Renal cortex interstitium (tissue), 11 donors: Measurements from ENCODE around the gene CLOCK. TPM values are rescaled to one million over a fixed set of nuclear protein-coding genes. Genes with fewer than 3 reads are reported as not detected.

ENCODE experiments used
- DNase-seq, 11 donors: peaks; one replicate each; pipeline ENCODE4 v3.0.0-alpha.2; 2013; ENCODE audit warnings: low read depth in 9 of 11, low spot score in 4 of 11; ENCODE audit errors: extremely low read depth in 1 of 11
- polyA plus RNA-seq, 3 donors: library from polyadenylated mRNA; unstranded; fragments of 120-200 nt; gene quantifications; one replicate each; pipeline ENCODE4 v1.2.1, GENCODE V29; 2013; ENCODE audit not compliant: insufficient read length in 3 of 3

The CLOCK gene
- polyA plus RNA-seq, 3 donors = 19.9 to 23.7 (median 22.6) TPM

DNA sequence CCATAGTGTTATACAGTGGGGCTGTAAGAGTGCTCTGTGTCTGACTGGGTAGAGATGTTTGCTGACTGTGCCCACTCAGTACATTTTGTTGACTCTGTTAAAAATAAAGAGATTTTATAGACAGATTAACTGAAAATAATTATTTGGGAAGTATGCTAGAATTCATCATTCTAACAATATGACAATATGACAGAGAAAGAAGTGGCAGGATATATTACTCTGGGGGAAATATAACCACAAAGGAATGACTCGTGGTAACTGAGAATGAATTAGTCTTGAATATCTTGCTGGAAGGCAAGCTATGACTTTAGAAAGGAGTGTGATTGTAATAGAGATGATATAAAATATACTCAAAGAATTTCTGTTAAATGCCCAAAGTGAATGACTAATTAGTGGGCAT is 104.2 kb downstream of the CLOCK start:
- DNase-seq = no peak

DNA sequence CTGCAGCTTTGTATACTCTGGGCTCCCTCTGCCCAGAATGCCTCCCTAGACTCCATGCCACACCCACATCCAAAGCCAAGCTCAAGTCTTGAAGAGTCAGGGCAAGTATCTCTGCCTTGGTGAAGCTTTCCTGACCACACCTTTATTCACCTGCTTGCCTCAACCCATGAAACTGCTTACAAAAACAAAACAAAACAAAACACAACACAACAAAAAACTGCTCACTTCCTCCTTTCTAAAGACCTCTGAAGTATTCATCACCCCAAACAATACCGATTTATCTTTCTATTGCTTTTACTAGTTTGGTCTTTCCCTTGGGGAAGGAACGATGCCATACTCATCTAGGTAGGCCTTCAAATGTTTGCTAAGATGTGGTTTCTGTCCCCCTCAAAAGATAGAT is 105.9 kb downstream of the CLOCK start:
- no peak for DNase-seq

DNA sequence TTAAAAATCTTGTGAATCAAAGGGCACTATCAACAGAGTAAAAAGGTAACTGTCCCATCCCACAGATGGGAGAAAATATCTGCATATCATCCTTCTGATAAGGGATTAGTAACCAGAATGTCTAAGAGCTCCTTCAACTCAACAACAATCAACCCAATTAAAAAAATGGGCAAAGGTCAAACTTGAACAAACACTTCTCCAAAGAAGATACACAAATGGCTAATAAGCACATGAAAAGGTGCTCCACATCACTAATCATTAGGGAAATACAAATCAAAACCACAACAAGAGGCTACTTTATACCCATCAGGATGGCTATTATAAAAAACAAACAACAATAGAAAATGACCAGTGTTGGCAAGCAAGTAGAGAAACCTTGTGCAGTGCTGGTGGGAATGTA is 107.7 kb downstream of the CLOCK start:
- DNase-seq = no peak

DNA sequence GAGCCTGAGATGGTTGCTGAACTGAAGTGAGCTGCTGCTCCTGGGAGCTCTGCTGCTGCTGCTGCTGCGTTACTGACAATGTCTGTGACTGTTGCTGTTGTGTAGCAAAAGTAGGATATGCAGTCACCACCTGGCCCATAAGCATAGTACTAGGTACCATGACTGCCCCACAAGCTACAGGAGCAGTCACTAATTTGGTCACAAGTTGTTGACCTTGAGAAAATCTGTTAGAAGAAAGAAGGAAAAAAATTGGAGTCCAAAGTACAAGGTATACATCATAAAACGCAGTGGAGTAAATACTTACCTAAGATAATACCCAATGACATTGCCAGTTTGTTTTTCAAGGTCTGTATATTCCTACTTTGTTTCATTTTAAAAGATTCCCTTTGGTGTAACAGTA is 108.4 kb downstream of the CLOCK start:
- DNase-seq = no peak

DNA sequence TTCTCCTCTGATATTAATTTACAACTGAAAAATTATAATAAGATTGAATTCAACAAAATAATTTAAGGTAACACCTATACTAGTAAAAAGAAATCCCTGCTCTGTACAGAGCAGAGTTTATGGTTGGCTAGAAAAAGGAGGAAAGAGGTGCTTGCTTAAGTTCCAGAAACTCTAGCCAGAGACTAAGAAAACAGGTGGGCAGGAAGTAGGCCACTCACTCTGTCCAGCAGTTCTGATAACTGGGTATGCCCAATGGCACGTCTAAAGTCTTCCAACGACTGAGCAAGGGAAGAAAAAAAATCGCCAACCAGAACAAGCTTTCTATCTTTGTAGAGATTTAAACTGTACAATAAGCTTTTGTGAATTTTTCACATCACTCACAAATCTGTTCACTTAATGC is 108.9 kb downstream of the CLOCK start:
- no peak for DNase-seq

DNA sequence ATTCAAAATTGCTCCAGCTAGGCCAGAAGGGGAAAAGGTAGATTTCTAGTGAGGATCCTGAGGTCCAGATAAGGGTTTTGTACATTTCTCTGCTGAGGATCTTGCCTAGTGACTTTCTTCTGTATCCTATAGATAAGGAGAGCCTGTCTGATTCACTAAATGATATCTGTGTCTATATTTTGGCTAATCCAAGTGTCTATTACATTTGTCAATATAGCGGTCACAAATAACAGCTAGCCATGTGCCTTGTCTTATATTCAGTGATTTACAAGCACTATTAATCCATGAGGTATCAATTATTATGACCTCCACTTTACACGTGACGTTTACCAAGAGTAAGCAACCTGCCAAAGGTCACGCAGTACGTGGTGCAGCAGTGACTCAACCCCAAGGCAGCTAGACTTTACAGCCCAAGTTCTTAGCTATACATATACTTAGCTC is 109.3 kb downstream of the CLOCK start:
- no peak for DNase-seq

DNA sequence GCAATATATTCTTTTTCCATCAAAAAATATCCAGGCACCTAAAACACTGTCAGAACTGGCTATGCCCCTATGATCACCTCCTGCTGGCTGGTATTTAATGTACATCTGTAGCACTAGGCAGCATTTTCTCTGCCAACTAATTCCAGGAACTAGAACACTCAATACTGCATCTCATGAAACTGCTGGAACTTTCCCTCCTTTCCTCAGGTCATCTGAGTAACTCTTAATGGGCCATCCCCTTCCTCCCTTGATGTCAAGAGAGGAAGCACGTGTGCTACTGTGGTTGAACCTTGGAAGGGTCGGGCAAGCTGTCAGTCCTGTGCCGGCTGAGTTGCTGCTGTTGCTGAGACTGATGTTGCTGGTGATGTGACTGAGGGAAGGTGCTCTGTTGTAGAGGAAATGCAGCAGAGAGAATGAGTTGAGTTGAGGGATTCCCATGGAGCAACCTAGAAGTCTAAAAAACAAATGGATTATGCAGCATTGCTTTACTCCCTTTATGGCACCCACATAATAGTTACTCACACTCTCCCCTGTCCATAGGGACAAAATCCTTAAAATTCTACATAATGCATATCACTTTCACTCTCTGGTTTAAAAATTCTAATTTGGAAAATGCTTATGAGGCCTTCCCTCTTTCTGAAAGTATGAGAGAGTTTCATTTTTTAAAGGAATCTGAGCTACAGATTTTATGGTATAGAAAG is 111.4 kb downstream of the CLOCK start:
- DNase-seq = no peak

DNA sequence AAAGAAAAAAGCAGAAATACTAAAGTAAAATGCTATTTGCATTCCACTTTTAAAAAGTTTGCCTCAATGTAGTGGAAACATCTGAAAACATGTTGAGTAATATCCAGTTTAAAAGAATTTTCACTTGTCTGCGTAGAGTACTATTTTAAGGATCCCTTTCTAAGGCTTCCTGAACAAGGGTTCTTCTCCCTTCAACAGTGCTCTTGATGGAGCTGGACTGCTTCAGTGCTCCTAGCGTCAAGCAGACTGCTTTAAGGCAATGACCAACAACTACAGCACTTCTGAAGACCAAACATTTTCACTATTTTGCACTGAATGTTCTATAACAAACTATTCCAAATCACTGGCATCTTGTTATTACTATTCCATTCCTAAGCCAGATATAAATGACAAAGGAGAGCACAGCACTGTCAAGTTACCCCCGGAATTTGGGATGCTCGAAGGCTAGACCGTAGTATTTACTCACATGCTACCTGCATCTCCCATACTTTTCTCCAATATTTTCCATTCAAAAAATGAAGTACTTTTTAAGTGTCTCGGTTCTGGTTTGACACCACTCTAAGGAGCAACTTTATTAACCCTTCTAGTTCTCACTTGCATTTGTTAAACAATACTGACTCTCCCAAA is 114.9 kb downstream of the CLOCK start:
- DNase-seq = no peak

DNA sequence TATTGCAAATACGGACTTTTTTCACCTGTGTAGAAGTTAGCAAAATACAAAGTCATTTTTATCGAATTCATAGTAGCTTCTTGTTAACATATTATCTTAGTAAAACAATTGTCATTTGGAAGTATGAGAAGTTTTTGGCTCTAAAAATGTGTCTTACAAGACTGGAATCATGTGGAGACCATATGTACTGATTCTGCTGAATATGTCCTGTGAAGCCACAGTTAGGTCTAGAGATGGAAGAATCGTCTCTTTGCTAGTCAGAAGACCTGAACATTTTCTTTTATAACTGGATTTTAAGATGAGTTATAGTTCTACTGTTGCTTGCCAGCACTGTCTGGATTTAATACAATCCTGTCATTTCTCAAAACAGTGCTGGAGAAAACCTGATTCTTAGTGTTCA is 121.9 kb downstream of the CLOCK start:
- no peak for DNase-seq

DNA sequence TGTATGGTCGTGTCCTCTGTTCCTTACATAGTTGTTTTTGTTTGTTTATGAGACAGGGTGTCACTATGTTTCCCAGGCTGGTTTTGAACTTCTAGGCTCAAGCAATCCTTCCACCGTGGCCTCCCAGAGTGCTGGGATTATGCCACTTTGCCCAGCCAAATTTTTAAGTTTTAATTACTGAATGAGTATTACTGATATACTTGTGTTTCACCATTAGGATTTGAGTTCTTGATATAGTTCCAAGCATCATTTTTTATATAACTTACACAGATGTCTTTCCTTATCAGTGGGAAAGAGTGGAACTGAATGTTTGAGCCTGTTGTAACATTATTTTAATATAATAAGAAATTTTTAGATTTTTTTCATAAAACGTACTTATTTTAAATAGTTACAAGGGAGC is 130.5 kb downstream of the CLOCK start:
- no peak for DNase-seq

DNA sequence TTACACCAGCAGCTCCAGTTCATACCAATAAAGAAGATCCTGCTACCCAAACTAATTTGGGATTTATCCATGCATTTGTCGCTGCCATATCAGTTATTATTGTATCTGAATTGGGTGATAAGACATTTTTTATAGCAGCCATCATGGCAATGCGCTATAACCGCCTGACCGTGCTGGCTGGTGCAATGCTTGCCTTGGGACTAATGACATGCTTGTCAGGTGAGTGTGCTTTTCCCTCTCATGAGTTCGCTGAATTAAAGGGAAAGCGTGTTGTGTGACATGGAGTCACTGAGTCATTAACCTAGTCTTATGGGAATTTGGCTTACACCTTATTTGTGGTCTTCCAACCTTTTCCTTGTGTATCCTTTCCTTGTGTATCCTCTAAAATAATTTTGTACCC is 135.1 kb downstream of the CLOCK start:
- no peak for DNase-seq

DNA sequence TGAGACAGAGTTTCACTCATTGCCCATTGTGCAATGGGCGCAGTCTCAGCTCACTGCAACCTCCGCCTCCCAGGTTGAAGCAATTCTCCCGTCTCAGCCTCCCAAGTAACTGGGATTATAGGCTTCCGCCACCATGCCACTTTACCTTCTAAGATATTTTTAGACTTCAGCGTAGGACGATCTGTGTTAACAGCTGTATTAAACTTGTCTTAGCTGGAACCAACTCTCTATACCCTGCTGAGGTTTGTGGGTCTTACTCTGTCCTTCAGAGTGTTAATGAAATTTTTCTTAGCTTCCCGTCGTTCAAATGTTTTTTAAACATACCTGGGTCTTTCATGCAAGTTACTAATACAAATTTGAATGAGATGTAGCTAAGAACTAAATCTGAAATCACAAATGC is 136.3 kb downstream of the CLOCK start:
- no peak for DNase-seq

DNA sequence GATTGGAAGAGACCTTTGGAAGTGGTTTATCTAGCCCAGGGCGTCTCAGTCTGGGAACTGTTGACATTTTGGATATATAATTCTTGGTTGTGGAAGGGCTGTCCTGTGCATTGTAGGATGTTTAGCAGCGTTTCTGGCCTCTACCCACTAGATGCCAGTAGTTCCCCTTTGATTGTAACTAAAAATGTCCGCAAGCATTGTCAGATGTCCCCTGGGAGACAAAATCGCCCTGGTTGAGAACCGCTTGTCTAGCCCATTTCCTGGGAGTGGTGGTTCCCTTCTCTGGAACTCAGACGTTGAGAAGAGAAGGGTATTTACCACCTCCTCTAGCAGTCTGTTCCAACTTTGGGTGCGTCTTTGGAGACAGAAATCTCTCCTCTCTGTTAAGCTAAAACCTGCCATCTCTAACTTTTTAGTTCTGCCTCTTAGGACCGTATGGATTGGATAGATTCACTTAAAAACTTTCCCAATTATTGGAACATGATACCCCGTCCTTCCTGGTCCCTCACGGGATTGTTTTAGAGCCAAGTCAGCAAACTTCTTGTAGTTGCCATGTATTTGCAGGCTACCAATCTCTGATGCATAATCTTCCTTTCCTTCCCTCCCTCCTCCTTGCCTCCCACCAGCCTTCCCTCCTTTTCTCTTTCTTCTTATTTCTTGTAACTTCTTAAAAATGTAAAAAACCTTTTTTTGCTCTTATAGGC is 137.1 kb downstream of the CLOCK start:
- DNase-seq = no peak

DNA sequence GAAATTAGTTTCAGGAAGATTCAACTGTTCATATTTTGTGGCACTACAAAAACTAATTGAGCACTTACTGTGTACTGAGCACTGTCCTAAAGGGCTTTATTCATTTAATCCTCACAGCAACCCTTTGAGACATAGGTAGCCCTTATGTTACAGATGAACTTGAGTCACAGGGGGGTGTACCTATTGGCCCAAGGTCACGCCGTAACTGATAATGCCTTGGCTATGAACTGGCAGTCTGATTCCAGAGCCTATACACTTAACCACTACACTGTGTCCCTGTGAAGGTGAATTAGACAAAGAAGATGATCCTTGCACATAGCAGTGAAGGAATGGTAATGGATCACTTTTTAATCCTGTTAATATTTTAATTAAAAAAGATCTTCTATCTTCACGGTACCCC is 138.9 kb downstream of the CLOCK start:
- no peak for DNase-seq

DNA sequence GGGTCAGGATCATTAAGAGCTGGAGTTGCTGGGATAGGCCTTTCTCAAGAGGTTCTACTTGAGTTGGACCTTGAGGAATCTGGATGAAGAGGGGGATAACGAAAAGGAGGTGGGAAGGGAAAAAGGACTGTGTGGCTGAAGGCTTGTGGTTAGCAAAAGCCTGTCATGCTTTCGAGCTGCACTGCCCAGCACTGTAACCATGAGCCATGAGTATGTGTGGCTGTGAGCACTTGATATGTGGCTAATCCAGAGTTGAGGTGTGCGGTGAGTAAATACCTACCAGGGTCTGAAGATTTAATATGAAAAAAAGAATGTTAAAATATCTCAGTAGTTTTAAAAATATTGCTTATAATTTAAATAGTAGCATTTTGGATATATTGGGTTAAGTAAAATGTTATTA is 139.6 kb downstream of the CLOCK start:
- DNase-seq = no peak

DNA sequence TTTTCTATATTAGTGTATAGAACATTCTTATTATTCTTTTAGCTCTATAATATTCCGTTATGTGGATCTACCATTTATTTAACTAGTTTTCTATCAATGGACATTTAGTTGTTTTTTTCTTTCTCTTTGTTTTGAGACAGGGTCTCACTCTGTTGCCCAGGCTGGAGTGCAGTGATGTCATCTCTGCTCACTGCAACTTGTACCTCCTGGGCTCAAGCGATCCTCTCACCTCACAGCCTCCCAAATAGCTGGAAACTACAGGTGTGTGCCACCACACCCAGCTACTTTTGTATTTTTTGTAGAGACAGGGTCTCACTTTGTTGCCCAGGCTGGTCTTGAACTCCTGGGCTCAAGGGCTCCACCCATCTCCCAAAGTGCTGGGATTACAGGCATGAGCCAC is 140.2 kb downstream of the CLOCK start:
- no peak for DNase-seq

DNA sequence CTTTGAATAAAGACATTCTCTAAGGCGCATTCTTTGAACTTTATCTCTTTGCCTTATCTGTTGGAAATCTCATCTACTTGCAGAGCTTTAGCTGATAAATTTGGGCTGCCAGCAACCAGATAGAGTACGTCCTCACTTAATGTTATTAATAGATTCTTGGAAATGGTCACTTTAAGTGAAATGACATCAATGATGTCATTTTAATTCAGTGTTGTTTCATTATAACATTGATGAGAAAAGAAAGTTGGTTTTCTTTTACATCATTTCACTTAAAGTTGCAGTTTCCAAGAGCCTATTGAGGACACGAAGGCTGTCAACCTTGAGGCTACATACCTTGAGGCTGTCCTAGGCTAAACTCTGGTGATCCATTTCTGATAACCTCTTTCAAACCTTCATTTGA is 141.6 kb downstream of the CLOCK start:
- DNase-seq = no peak

DNA sequence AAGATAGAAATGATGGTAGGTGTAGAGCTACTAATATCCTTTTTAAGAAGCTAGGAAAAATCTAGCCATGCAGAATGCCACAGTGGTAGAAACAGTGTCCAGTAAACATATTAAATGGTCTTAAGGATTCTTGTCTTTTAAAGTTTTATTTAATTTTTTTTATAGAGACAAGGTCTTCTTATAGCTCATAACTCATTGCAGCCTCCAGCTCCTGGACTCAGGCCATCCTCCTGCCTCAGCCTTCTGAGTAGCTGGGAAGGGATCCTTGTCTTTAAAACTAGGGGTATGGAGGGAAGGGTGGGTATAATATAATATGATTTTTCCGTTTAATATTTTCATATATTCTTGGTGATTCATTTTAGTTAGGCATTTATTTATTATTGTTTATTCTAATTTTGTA is 147.1 kb downstream of the CLOCK start:
- DNase-seq = no peak

DNA sequence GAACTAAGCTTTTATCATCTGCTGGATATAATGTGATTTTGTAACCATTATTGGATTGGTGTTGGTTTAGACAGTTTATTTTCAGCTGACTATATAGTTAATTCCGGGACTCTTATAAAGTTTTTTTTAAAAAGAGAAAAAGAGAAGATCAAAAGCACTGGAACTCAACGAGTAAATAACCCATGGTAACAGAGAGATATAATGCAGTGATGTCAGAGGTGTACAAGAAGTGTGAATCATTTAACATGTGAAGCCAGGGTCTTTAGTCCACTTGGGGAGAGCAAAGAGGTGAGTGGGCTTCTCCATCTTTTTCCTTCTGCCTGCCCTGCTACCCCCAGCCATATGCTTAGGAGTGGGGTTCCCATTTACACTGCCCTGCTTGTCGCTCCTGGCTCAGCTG is 147.7 kb downstream of the CLOCK start:
- DNase-seq = no peak

DNA sequence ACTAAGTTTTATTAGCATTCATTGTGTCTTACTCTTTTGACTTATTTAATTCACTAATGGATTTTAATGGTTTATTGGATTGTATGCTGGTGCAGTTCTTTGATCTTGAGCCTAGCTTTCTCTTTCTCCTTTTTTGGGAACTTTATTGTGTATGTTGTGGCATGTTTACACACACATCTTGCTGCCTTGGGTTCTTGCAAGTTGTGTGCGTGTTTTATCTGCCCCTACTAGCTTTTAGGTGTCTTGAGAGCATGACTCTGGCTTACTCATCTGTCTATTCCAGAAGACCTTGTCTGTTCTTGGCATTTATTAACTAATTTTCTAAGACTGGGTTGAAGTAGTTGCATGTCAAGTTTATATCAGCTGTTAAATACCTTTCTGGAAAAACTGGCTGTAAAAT is 148.2 kb downstream of the CLOCK start:
- no peak for DNase-seq
